ENCODE results near the gene MAD2L2.

Gene MAD2L2

DNA sequence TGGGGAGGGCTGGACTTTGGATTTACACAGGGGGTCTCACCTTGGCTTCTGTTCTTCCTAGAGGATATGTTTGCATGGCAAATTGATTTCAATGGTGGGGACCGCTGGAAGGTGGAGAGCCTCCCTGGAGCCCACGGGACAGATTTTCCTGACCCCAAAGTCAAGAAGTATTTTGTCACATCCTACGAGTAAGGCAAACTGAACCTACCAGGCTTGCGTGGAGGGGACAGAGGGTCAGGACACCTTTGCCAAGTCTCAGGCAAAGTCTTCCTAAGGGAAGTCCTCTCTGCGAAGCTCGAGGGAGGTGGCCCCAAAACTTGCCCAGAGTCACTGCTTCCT, 9.8 kb downstream of the MAD2L2 start:
- DNase-seq: no peak
- Histone ChIP-seq H3K4me1 (no peaks in the 10 kb centered on the region), H3K4me3 (no peak overlapping the region), H3K27ac (no peak overlapping the region), H3K27me3 (no peaks in the 10 kb centered on the region), H3K36me3 (peaks cover 21 to 60% (median 48%) of the 10 kb centered on the region in 3 donors), H3K9me3 (no peaks in the 10 kb centered on the region)
- intact Hi-C loops (cut with DNase I; ENCODE audit: low total_unique reads): no loop called here
- TF ChIP-seq, protein P1, sequence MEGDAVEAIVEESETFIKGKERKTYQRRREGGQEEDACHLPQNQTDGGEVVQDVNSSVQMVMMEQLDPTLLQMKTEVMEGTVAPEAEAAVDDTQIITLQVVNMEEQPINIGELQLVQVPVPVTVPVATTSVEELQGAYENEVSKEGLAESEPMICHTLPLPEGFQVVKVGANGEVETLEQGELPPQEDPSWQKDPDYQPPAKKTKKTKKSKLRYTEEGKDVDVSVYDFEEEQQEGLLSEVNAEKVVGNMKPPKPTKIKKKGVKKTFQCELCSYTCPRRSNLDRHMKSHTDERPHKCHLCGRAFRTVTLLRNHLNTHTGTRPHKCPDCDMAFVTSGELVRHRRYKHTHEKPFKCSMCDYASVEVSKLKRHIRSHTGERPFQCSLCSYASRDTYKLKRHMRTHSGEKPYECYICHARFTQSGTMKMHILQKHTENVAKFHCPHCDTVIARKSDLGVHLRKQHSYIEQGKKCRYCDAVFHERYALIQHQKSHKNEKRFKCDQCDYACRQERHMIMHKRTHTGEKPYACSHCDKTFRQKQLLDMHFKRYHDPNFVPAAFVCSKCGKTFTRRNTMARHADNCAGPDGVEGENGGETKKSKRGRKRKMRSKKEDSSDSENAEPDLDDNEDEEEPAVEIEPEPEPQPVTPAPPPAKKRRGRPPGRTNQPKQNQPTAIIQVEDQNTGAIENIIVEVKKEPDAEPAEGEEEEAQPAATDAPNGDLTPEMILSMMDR (IDR thresholded peaks at IDR 0.05): no peak

DNA sequence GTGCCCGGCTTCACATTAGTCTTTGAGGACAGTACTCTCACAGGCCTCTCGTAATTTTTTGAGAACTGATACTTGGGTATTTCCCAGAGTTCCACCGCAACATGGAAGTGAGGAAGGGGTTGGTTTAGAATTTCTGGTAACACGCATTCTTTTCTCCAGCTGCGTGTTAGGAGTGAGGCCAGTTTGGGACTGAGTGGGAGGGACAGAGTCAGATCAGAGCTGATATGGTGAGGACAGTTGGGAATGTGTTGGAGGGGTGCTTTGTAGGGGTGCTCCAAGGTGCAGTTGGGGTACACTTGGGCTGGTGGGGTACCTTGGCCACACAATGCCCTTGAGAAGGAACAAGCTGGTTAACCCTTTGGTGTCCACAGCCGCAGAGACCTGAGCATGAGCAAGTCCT, 10.2 kb downstream of the MAD2L2 start:
- H3K4me1 ChIP-seq: no peaks in the 10 kb centered on the region
- no peak for DNase-seq
- TF ChIP-seq, protein P1 (IDR thresholded peaks at IDR 0.05): no peak
- H3K36me3 ChIP-seq: peaks cover 21 to 55% (median 44%) of the 10 kb centered on the region in 3 donors
- intact Hi-C loops (cut with DNase I; ENCODE audit: low total_unique reads): no loop called here
- H3K4me3 ChIP-seq: no peak overlapping the region
- no peaks in the 10 kb centered on the region for H3K9me3 ChIP-seq
- no peaks in the 10 kb centered on the region for H3K27me3 ChIP-seq
- no peak overlapping the region for H3K27ac ChIP-seq

DNA sequence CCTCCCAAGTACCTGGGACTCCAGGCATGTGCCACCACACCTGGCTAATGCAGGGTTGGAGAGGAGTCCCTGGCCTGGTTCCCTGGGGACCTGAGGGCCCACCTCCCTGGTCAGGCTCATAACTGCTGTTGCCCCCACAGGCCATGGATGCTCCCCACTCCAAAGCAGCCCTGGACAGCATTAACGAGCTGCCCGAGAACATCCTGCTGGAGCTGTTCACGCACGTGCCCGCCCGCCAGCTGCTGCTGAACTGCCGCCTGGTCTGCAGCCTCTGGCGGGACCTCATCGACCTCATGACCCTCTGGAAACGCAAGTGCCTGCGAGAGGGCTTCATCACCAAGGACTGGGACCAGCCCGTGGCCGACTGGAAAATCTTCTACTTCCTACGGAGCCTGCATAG, 12.4 kb downstream of the MAD2L2 start:
- intact Hi-C loops (cut with DNase I; ENCODE audit: low total_unique reads): no loop called here
- H3K36me3 ChIP-seq: peaks cover 8 to 33% (median 24%) of the 10 kb centered on the region in 3 donors
- H3K4me3 ChIP-seq: no peak overlapping the region
- H3K9me3 ChIP-seq: no peaks in the 10 kb centered on the region
- no peak overlapping the region for H3K27ac ChIP-seq
- H3K4me1 ChIP-seq: peaks cover 0 to 15% (median 2%) of the 10 kb centered on the region in 4 donors
- no peaks in the 10 kb centered on the region for H3K27me3 ChIP-seq
- TF ChIP-seq, protein P1 (IDR thresholded peaks at IDR 0.05): no peak
- DNase-seq: no peak

DNA sequence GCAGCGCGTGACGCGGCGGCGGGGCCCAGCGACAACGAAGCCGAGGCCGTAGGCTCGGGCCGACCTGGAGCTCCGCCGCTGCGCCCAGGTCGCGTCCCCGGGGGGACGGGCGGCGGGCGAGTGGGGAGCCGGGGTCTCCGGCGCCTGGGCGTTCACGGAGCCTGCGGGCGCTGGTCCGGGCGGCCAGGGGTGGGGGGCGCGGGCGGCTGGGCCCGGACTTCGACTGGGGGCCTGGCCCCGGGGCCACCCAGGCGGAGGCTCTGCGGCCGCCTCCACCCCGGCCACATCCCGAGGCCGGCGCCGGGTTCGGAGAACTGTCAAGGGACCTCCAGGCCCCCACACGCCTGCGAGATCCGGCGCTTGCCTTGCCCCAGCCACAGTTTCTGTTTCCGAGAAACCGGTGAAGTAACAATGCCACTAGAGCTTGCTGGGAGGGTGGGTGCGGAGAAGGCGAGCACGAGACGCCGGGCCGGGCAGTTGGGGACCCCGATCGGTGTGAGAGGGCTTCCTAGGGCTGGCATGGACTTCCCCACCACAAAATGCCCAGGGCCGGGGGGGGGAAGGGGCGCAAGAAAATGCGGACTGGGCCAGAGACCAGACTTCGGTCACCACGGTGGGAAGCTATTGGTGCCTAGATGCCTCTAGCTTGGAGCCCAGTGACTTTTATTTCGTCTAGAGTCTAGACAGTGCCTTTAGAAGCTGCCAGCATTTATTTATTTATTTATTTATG, 16.4 kb downstream of the MAD2L2 start:
- H3K4me1 ChIP-seq: peaks cover 0 to 15% (median 2%) of the 10 kb centered on the region in 4 donors
- no peak for DNase-seq
- peaks cover 0 to 28% (median 9%) of the 10 kb centered on the region in 3 donors for H3K36me3 ChIP-seq
- H3K4me3 ChIP-seq: peak overlapping the region; percentile 55 to 65
- H3K27ac ChIP-seq: peak overlapping the region; percentile 69 to 78
- no peaks in the 10 kb centered on the region for H3K27me3 ChIP-seq
- H3K9me3 ChIP-seq: no peaks in the 10 kb centered on the region
- TF ChIP-seq, protein P1 (IDR thresholded peaks at IDR 0.05): no peak
- intact Hi-C loops (cut with DNase I; ENCODE audit: low total_unique reads): no loop called here

DNA sequence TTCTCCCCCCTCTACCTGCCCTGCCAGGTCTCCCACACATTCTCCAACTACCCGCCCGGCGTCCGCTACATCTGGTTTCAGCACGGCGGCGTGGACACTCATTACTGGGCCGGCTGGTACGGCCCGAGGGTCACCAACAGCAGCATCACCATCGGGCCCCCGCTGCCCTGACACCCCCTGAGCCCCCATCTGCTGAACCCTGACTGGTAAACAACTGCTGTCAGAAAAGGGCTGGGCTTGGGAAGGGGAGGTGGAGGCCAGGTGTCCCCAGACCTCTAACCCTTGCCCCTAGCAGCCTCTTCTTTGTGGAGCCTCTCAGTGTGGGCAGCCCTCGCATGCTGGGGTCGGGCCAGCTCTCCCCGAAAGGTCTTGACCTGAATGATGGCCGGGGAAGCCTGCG, 19.8 kb downstream of the MAD2L2 start:
- no peak overlapping the region for H3K4me3 ChIP-seq
- no peak for DNase-seq
- no peaks in the 10 kb centered on the region for H3K27me3 ChIP-seq
- intact Hi-C loops (cut with DNase I; ENCODE audit: low total_unique reads): no loop called here
- TF ChIP-seq, protein P1 (IDR thresholded peaks at IDR 0.05): no peak
- H3K4me1 ChIP-seq: peaks cover 0 to 15% (median 2%) of the 10 kb centered on the region in 4 donors
- H3K27ac ChIP-seq: no peak overlapping the region
- peaks cover 0 to 42% (median 9%) of the 10 kb centered on the region in 3 donors for H3K36me3 ChIP-seq
- H3K9me3 ChIP-seq: no peaks in the 10 kb centered on the region
